Measurements from ENCODE around the gene ETFA.

Gene ETFA

GRCh38 chr15:76196269-76197231 lies 114.7 kb downstream of the ETFA start:
- no peak for DNase-seq (ENCODE audit: low read depth, low spot score)

DNA sequence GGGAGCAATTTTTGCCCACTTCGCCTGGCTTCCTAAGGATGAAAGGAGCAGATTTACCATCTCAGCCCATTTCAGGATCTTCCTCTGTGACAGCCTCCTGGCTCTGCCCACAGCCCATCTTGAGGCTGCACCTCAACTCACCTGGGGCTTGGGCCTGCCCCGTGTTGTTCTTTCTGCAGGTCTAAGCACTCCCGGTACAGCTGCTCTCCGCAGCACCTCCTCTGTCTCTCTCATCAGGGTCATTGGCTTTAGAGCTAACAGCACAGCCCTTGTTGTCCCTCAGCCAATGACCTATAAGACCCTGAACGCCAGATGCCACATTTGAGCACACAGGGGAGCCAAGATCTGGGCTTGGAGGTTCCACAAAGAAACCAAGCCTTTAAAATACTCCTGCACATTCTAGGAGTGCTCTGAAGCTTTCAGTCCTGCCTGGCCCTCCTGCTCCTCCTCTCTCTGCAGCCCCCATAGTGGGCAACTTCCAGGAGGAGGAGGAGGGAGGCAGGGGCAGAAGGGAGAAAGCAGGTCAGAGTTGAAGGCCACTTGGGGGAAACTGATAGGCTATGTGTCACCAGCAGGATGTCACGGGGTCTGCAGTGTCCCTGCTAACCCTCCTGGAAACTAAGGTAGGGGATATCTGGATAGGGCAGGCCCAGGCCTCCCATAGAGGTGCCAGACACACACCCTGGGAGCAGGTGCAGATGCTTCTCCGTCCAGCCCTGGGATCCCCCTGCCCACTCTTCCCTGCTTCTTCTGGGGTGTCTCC lies 115.6 kb downstream of the ETFA start:
- DNase-seq (ENCODE audit: low read depth, low spot score): no peak

DNA sequence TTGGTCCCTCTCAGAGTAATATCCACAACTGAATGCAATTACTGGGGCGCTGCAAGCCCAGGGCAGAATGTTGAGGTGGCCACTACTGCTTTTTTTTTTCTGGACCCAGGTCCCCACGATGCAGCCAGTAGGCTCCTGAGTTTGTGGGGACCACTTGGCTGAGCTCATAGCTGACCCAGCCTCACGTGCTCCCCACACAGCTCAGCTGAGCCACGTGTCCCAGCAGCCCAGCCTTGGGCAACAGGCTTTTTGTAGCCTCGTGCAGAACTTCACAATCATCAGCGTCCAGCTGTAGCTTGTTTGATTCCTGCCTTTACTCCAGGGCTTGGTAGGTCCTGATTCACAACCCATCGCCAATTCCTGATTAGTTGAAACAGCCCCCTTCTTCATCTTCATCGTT lies 117.3 kb downstream of the ETFA start:
- no peak for DNase-seq (ENCODE audit: low read depth, low spot score)

- no peak for DNase-seq (ENCODE audit: low read depth, low spot score)
Observed at GRCh38 chr15:76192715-76193114, 118.6 kb downstream of the ETFA start.

DNA sequence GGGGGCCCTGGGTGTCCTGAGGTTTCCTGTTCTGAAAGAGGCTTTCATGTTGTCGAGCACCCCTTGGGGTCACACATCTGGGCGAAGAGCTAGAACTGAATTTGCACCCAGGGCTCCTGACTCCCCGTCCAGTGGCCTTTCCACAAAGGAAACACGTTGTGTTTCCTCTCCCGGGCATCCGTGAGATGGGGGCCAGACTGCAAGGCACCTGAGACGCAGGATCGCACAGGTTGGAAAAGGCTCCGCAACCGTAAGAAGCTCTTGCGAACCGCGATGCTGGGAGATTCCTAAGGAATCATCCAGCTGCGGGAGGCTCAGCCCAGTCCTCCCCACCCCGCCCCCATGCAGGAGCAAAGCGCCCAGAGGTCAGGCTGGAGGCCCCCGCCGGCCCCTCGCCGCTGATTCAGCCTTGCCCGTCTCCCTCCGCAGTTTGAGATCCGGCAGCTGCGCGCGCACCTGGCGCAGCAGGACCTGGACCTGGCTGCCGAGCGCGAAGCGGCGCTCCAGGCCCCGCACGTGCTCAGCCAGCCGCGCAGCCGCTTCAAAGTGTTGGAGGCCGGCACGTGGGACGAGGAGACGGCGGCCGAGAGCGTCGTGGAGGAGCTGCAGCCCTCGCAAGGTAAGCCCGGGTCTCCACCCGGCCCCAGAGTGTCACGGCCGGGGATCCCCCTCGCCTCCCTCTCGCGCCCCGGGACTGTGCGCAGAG lies 119.6 kb downstream of the ETFA start:
- DNase-seq (ENCODE audit: low read depth, low spot score): no peak

GRCh38 chr15:76190751-76191538 lies 120.3 kb downstream of the ETFA start:
- DNase-seq (ENCODE audit: low read depth, low spot score): peak; percentile 36

DNA sequence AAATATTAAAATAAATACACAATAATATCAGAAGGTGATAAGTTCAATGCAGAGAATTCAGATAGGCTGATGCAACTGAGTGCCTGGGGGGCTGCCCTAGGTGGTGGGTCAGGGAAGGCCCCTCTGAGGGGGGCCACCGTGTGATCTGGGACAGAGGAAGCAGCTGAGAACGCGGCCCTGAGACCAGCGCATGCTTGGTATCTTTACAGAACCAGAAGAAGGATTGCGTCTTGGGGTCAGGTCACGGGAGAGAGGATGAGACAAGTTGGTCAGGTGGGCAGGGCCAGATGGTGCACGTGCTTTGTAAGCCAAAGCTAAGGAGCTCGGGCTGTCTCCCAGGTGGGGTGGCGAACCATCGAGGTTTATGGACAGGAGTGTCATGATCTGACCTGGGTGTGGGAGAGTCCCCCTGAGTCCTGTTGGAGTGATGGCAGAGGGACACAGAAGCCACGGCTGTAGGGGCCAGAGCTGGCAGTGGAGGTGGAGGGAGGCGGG lies 121.2 kb downstream of the ETFA start:
- DNase-seq (ENCODE audit: low read depth, low spot score): no peak

GRCh38 chr15:76189106-76189505 lies 122.2 kb downstream of the ETFA start:
- no peak for DNase-seq (ENCODE audit: low read depth, low spot score)

- no peak for DNase-seq (ENCODE audit: low read depth, low spot score)
Observed at GRCh38 chr15:76187163-76187562, 124.1 kb downstream of the ETFA start.

DNA sequence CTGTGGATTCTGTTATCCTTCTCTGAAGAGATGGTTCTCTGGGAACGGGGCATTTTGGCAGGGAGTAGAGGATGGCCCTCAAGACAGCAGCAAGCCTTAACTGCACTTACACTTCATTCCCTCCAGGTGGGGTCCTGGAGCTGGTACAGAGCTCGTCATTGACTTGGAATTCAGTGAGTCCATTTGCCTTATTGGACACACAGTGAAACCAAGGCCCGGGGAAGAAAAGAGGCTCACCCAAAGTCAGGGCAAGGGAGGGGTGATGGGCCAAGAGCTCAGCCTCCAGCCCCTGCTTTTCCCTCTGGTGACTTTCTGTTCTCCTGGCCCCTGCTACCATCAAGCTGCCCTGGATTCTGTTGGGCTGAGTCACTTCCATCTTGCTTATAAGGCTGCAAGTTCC lies 125.6 kb downstream of the ETFA start:
- DNase-seq (ENCODE audit: low read depth, low spot score): peak; percentile 43

GRCh38 chr15:76184650-76185035 lies 126.6 kb downstream of the ETFA start:
- no peak for DNase-seq (ENCODE audit: low read depth, low spot score)

- no peak for DNase-seq (ENCODE audit: low read depth, low spot score)
Observed at GRCh38 chr15:76183930-76184649, 127.2 kb downstream of the ETFA start.

DNA sequence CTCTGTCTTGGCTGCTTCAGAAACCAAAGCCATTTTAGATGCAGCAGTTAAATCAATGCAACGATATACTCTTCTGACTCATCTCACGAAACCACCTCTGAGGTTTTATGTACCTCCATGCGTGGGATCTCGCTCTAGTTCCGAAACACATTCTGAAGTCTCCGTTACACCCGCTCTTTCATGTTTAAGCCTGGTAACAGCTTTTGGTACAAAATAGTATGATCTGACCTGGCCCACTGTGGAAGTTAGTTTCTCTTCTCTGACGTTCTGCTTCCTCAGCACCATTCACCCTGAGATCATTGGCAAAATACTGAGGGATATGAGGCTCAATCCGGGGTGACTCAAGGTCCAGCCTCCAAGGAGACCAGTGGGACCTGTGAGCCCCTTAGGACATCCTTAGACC lies 129.6 kb downstream of the ETFA start:
- DNase-seq (ENCODE audit: low read depth, low spot score): no peak

DNA sequence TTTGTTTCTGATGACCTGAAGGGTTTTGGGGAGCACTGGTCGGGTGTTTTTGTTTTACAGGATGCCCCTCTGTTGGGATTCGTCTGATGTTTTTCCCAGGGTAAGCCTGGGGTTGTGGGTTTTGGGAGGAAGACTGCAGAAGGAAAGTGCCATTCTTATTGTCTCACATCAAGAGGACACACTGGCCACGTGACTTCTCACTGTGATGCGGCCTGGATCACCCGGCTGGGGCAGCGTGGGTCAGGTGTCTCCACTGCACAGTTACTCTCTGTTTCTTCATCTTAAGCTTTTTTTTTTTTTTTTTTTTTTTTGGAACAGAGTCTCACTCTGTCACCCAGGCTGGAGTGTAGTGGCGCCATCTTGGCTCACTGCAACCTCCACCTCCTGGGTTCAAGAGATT lies 130.9 kb downstream of the ETFA start:
- DNase-seq (ENCODE audit: low read depth, low spot score): no peak

- DNase-seq (ENCODE audit: low read depth, low spot score): no peak
Observed at GRCh38 chr15:76179023-76179422, 132.2 kb downstream of the ETFA start.

DNA sequence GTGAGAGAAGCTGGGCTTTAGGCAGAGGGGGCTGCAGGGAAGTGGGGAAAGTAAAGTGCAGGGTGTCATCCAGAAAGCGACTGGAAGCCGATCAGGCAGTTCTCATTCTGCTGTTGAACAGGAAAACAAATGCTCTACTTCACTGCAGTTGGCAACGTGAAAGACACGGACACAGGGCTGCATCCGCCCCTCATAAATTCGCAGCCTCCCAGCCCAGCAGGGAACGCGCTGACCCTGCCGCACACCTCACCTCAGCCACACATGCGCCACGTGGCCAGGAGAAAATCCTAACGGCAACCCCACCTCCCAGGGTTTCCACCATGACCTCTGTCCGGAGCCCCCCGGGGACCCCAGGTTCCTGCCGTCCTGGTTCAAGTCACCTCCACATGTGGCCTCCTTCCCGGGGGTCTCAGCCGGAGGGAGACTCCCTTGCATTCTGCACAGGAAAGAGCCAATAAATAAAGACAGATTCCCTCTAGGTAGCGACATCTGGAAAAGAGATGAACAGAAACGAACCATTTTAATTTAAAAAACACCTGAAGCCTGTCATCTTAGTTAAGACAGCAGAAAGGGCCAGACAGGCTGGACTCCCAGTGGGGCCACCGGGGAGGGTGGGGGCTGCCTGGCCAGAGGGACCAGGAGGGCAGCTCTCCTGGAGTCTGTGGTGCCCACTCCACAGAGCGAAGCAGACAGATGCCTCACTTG lies 132.8 kb downstream of the ETFA start:
- no peak for DNase-seq (ENCODE audit: low read depth, low spot score)

- no peak for DNase-seq (ENCODE audit: low read depth, low spot score)
Observed at GRCh38 chr15:76177491-76178040, 133.7 kb downstream of the ETFA start.

- DNase-seq (ENCODE audit: low read depth, low spot score): no peak
Observed at GRCh38 chr15:76176487-76177085, 134.7 kb downstream of the ETFA start.

DNA sequence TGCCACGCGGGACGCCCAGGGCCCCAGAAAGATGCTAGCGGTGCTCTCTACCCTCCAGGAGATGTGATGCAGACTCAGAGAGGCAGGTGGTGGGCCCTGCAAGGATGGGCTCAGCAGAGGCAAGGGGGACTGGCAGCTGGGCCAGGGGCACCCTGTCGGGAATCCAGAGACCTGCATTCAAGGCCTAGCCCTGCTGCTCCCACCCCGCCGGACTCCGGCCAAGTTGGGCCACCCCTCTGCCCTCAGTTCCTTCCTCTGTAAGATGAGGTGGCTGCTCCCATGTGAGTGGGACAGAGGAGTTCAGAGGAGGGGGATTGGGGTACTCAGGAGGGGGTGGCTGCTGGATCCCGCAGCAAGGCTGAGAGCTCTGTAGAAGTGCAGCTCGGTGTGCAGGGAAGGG lies 135.2 kb downstream of the ETFA start:
- no peak for DNase-seq (ENCODE audit: low read depth, low spot score)
